Nucleus accumbens (tissue), 56 donors: ENCODE data around the gene ASPHD2.

Experiments used
- DNase-seq, 56 donors: peaks; one replicate each; lab custom pipeline; 2025; lab: John Stamatoyannopoulos, UW

ASPHD2 gene

DNA sequence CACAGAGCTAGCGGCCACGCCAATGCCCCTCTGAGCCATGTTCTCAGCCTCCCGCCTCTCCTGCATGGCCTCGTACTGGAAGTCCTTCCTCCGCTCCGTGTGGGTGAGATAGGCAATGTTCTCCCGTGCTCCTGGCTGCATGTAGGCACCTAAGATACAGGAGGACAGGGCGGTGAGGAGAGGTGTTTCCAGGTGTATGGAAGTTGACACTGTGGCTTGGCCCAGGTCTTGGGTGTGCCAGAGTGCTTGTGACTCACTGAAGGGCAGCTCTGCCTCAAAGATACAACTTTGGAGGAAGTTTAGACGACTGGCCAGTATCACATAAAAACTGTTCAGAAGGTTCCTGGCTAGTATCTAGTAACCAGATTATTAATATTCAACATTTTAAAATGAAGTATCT is 63.2 kb downstream of the ASPHD2 start:
- no peak for DNase-seq

DNA sequence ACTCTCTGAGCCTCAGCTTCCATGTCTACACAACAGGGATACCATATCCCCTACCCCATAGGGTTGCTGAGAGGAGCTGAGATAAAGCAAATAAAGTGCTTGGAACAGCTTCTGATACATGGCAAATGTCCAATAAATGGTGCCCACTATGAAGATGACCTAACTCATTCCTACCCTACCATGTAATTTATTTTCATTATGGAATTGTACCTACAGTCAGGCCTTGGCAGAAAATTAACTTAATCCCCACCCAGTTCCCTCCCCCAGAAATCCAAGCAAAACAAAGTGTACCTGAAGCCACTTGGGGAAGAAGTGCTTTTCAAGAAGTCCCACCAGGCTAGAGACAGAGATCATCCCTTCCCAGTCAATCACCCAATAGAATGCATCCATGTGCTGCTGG is 65.4 kb downstream of the ASPHD2 start:
- DNase-seq = no peak
